HFFc6 (cell line): ENCODE data around the gene ITGB5. TPM values are rescaled to one million over a fixed set of nuclear protein-coding genes. Genes with fewer than 3 reads are reported as not detected.

ENCODE experiments used
- DNase-seq: peaks from one replicate; pipeline ENCODE4 v3.0.0-alpha.2; 2018
- H3K27ac Mint-ChIP-seq: 2 replicates; pipeline ENCODE4 v1.8.0; 2020; ENCODE audit warnings: mild to moderate bottlenecking, mixed read lengths
- H3K27me3 Mint-ChIP-seq: 2 replicates; pipeline ENCODE4 v1.8.0; 2021; ENCODE audit warnings: mild to moderate bottlenecking, moderate library complexity, mixed read lengths; ENCODE audit not compliant: insufficient read depth
- H3K36me3 Mint-ChIP-seq: 2 replicates; pipeline ENCODE4 v1.8.0; 2021; ENCODE audit warnings: low read depth, mixed read lengths
- H3K4me1 Mint-ChIP-seq: 2 replicates; pipeline ENCODE4 v1.8.0; 2020; ENCODE audit warnings: low read depth, mixed read lengths
- H3K4me3 Mint-ChIP-seq: 2 replicates; pipeline ENCODE4 v1.8.0; 2020; ENCODE audit warnings: mild to moderate bottlenecking, moderate library complexity, mixed read lengths
- H3K9me3 Mint-ChIP-seq: 2 replicates; pipeline ENCODE4 v1.8.0; 2020; ENCODE audit warnings: mild to moderate bottlenecking, mixed read lengths
- CTCF ChIP-seq: fragments of 200-600 bp; sonication (generic); IDR thresholded peaks from 2 replicates; pipeline ENCODE4 v1.5.0; 2021; ENCODE audit warnings: antibody characterized with exemption, mild to moderate bottlenecking
- total RNA-seq, 6 experiments: library from RNA; stranded (reverse); fragmentation: NEBNext Ultra II Directional; extraction: Animal tissue kit (Norgen Biotek cat#: 25700); gene quantifications; 2 replicates in 1 of 6; 3 replicates in 5 of 6; pipeline ENCODE4 v1.2.3, GENCODE V29; 2021

The ITGB5 gene
- total RNA-seq, 6 experiments from 2014 or later = 203 to 332 (median 220) TPM

- no peak for TF ChIP-seq CTCF
- no peak overlapping the region for H3K4me3 Mint-ChIP-seq
- peaks cover 16% of the 10 kb centered on the region; the same call in 1 of the 2 replicates for H3K4me1 Mint-ChIP-seq
- no peak for DNase-seq
- H3K27me3 Mint-ChIP-seq = peaks cover 13% of the 10 kb centered on the region
- H3K9me3 Mint-ChIP-seq = no peaks in the 10 kb centered on the region
- H3K27ac Mint-ChIP-seq = no peak overlapping the region
- H3K36me3 Mint-ChIP-seq = no peaks in the 10 kb centered on the region
Observed at GRCh38 chr3:124907957-124908356, 20.8 kb upstream of the ITGB5 start.

GRCh38 chr3:124904835-124905492, 17.8 kb upstream of the ITGB5 start:
- TF ChIP-seq CTCF = no peak
- H3K36me3 Mint-ChIP-seq = no peaks in the 10 kb centered on the region
- H3K4me3 Mint-ChIP-seq = no peak overlapping the region
- H3K27me3 Mint-ChIP-seq = peaks cover 6% of the 10 kb centered on the region
- H3K9me3 Mint-ChIP-seq = no peaks in the 10 kb centered on the region
- DNase-seq = no peak
- no peak overlapping the region for H3K27ac Mint-ChIP-seq
- H3K4me1 Mint-ChIP-seq = peaks cover 30% of the 10 kb centered on the region

GRCh38 chr3:124903896-124904834, 17.0 kb upstream of the ITGB5 start:
- peak; percentile 40 for DNase-seq
- H3K27me3 Mint-ChIP-seq = peaks cover 6% of the 10 kb centered on the region
- H3K9me3 Mint-ChIP-seq = no peaks in the 10 kb centered on the region
- peaks cover 30% of the 10 kb centered on the region for H3K4me1 Mint-ChIP-seq
- no peaks in the 10 kb centered on the region for H3K36me3 Mint-ChIP-seq
- TF ChIP-seq CTCF = no peak
- no peak overlapping the region for H3K4me3 Mint-ChIP-seq
- H3K27ac Mint-ChIP-seq = no peak overlapping the region

GRCh38 chr3:124896824-124897526, 9.8 kb upstream of the ITGB5 start:
- DNase-seq = no peak
- Mint-ChIP-seq H3K4me3 (no peak overlapping the region), H3K27me3 (no peaks in the 10 kb centered on the region), H3K4me1 (peaks cover 14% of the 10 kb centered on the region), H3K9me3 (no peaks in the 10 kb centered on the region), H3K36me3 (no peaks in the 10 kb centered on the region), H3K27ac (no peak overlapping the region)
- no peak for TF ChIP-seq CTCF

- Mint-ChIP-seq H3K36me3 (no peaks in the 10 kb centered on the region), H3K9me3 (no peaks in the 10 kb centered on the region)
Observed at GRCh38 chr3:124895756-124896155, 8.6 kb upstream of the ITGB5 start.

More at GRCh38 chr3:124895756-124896155, 8.6 kb upstream of the ITGB5 start:
- no peak overlapping the region for H3K4me3 Mint-ChIP-seq
- no peak for TF ChIP-seq CTCF
- H3K4me1 Mint-ChIP-seq = peaks cover 10% of the 10 kb centered on the region
- no peak overlapping the region for H3K27ac Mint-ChIP-seq
- H3K27me3 Mint-ChIP-seq = no peaks in the 10 kb centered on the region
- DNase-seq = no peak
